Vagina (tissue), 2 donors: ENCODE data around the gene ST6GALNAC3.

Experiments used
- POLR2AphosphoS5 ChIP-seq, 2 donors: sonication (generic); formaldehyde crosslinking; IDR thresholded peaks; one replicate each; pipeline ENCODE4 v1.9.0; 2017; ENCODE audit warnings: antibody characterized with exemption in 2 of 2, mild to moderate bottlenecking in 2 of 2, low read depth in 1 of 2; ENCODE audit not compliant: insufficient read depth in 1 of 2
- TF ChIP-seq, protein P1 (sequence below), 3 experiments: fragments of 450-650 bp in 2 of 3; fragments of 200-600 bp in 1 of 3; sonication (generic) in 1 of 3; IDR thresholded peaks; one replicate each; pipeline ENCODE4 v1.5.1; 2017 to 2019; ENCODE audit warnings: antibody characterized with exemption in 3 of 3, mild to moderate bottlenecking in 2 of 3, moderate library complexity in 2 of 3

DNA sequence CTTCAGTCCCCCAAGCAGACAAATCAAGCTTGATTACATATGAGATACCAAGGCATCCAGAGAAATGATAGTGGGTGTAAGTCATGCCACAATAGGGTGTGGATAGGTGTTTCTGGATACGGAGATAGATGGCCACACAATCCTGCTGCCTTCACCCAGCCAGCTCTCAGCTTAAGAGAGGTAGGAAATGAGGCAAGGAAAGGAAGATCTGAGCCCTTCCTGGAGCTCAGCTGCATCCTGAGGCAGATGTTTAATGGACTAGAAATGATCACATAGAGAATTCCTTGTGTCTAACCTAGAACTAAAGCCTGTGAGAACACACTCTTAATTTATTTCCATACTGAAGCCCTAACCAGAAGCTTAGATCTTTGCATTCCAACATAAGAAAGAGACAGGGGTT lies 210.3 kb downstream of the ST6GALNAC3 start:
- TF ChIP-seq, protein P1, sequence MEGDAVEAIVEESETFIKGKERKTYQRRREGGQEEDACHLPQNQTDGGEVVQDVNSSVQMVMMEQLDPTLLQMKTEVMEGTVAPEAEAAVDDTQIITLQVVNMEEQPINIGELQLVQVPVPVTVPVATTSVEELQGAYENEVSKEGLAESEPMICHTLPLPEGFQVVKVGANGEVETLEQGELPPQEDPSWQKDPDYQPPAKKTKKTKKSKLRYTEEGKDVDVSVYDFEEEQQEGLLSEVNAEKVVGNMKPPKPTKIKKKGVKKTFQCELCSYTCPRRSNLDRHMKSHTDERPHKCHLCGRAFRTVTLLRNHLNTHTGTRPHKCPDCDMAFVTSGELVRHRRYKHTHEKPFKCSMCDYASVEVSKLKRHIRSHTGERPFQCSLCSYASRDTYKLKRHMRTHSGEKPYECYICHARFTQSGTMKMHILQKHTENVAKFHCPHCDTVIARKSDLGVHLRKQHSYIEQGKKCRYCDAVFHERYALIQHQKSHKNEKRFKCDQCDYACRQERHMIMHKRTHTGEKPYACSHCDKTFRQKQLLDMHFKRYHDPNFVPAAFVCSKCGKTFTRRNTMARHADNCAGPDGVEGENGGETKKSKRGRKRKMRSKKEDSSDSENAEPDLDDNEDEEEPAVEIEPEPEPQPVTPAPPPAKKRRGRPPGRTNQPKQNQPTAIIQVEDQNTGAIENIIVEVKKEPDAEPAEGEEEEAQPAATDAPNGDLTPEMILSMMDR (IDR thresholded peaks at IDR 0.05) = no peak
- TF ChIP-seq POLR2AphosphoS5 (IDR thresholded peaks at IDR 0.05; ENCODE audit: insufficient read depth in 1 of 2, low read depth in 1 of 2) = no peak
